Stimulated activated CD8-positive, alpha-beta memory T cell treated with anti-CD3 and anti-CD28 coated beads, Interleukin-2, amount 100 ng/mL, for 48 hours (primary cell): Measurements from ENCODE around the gene GALP.
A peak's percentile ranks its signal among the peaks of the same experiment; 100 is the strongest.
"Not testable (repeated sequence)": the region's sequence is repeated elsewhere in the genome, so short reads cannot be mapped to it uniquely, and the experiment has no call there.

Experiments
- DNase-seq, 2 donors: peaks; one replicate each; pipeline ENCODE4 v3.0.0-alpha.2; 2020; ENCODE audit warnings: low read depth in 2 of 2

Gene GALP

GRCh38 chr19:56175861-56176307, at the start of gene GALP:
Gene GALP, plus strand, starts transcription at chr19:56176008. Its CDS starts 1,101 bp downstream, at chr19:56177109.
- DNase-seq = not testable (repeated sequence)

GRCh38 chr19:56126983-56127780, 48.6 kb upstream of the GALP start:
- no peak for DNase-seq

GRCh38 chr19:56130006-56130405, 45.8 kb upstream of the GALP start:
- DNase-seq = no peak

- DNase-seq = no peak
Measured at GRCh38 chr19:56131651-56132050, 44.2 kb upstream of the GALP start.

GRCh38 chr19:56132316-56132822, 43.4 kb upstream of the GALP start:
- no peak for DNase-seq

- no peak for DNase-seq
Measured at GRCh38 chr19:56133858-56134653, 41.8 kb upstream of the GALP start.

GRCh38 chr19:56134654-56134921, 41.2 kb upstream of the GALP start:
- no peak for DNase-seq

- no peak for DNase-seq
Measured at GRCh38 chr19:56136362-56136761, 39.4 kb upstream of the GALP start.

GRCh38 chr19:56137405-56137804, 38.4 kb upstream of the GALP start:
- no peak for DNase-seq

- DNase-seq = no peak
Measured at GRCh38 chr19:56138069-56138468, 37.7 kb upstream of the GALP start.

GRCh38 chr19:56139847-56140582, 35.8 kb upstream of the GALP start:
- no peak for DNase-seq

GRCh38 chr19:56140583-56141416, 35.0 kb upstream of the GALP start, which contains the start of gene ZNF444:
Gene ZNF444, plus strand, starts transcription at chr19:56141287. Its CDS starts 5,625 bp downstream, at chr19:56146912.
- peak; percentile 96 to 97 for DNase-seq

GRCh38 chr19:56141417-56141993, 34.3 kb upstream of the GALP start:
- DNase-seq = no peak

- DNase-seq = no peak
Measured at GRCh38 chr19:56142087-56142787, 33.6 kb upstream of the GALP start.

GRCh38 chr19:56142897-56143434, 32.8 kb upstream of the GALP start:
- DNase-seq = no peak

- no peak for DNase-seq
Measured at GRCh38 chr19:56144376-56144775, 31.4 kb upstream of the GALP start.

- no peak for DNase-seq
Measured at GRCh38 chr19:56144831-56145230, 31.0 kb upstream of the GALP start.

GRCh38 chr19:56145698-56146097, 30.1 kb upstream of the GALP start:
- no peak for DNase-seq

- DNase-seq = no peak
Measured at GRCh38 chr19:56146904-56147303, 28.9 kb upstream of the GALP start.

GRCh38 chr19:56147307-56147706, 28.5 kb upstream of the GALP start:
- no peak for DNase-seq
